ENCODE measurements around the gene LILRB1.
"Not testable (repeated sequence)": the region's sequence is repeated elsewhere in the genome, so short reads cannot be mapped to it uniquely, and the experiment has no call there.

Gene LILRB1

GRCh38 chr19:54630262-54630661, at the start of gene LILRB1:
Gene LILRB1, plus strand, starts transcription at chr19:54630484. Its CDS starts 590 bp downstream, at chr19:54631074.
- not testable (repeated sequence) for DNase-seq

- DNase-seq, result no peak
Measured at GRCh38 chr19:54586397-54586796, 43.9 kb upstream of the LILRB1 start.

- no peak for DNase-seq
Measured at GRCh38 chr19:54587026-54587425, 43.3 kb upstream of the LILRB1 start.

- not testable (repeated sequence) for DNase-seq
Measured at GRCh38 chr19:54593445-54593844, 36.8 kb upstream of the LILRB1 start, which contains the start of gene LILRA1. Gene LILRA1, plus strand, starts transcription at chr19:54593632. Its CDS starts 613 bp downstream, at chr19:54594245.

GRCh38 chr19:54593931-54594626, 36.2 kb upstream of the LILRB1 start:
- not testable (repeated sequence) for DNase-seq

GRCh38 chr19:54594737-54595136, 35.5 kb upstream of the LILRB1 start:
- DNase-seq, result no peak

GRCh38 chr19:54595680-54596436, 34.4 kb upstream of the LILRB1 start:
- not testable (repeated sequence) for DNase-seq

- no peak for DNase-seq
Measured at GRCh38 chr19:54600212-54600611, 30.1 kb upstream of the LILRB1 start.

GRCh38 chr19:54606230-54606629, 24.1 kb upstream of the LILRB1 start:
- DNase-seq, result no peak

- peak; percentile 29 for DNase-seq
Measured at GRCh38 chr19:54606891-54607784, 23.1 kb upstream of the LILRB1 start.

GRCh38 chr19:54607785-54608150, 22.5 kb upstream of the LILRB1 start:
- no peak for DNase-seq

GRCh38 chr19:54608205-54608604, 22.1 kb upstream of the LILRB1 start:
- DNase-seq, result no peak

GRCh38 chr19:54608792-54609191, 21.5 kb upstream of the LILRB1 start:
- no peak for DNase-seq

GRCh38 chr19:54609356-54609791, 20.9 kb upstream of the LILRB1 start:
- DNase-seq, result no peak

- DNase-seq, result no peak
Measured at GRCh38 chr19:54612428-54612827, 17.9 kb upstream of the LILRB1 start.

GRCh38 chr19:54614726-54615125, 15.6 kb upstream of the LILRB1 start:
- no peak for DNase-seq

- DNase-seq, result no peak
Measured at GRCh38 chr19:54616057-54616456, 14.2 kb upstream of the LILRB1 start.

- DNase-seq, result no peak
Measured at GRCh38 chr19:54616821-54617560, 13.3 kb upstream of the LILRB1 start.

- DNase-seq, result no peak
Measured at GRCh38 chr19:54620464-54620863, 9.8 kb upstream of the LILRB1 start.

- no peak for DNase-seq
Measured at GRCh38 chr19:54622431-54622830, 7.9 kb upstream of the LILRB1 start.

- DNase-seq, result not testable (repeated sequence)
Measured at GRCh38 chr19:54624234-54624633, 6.0 kb upstream of the LILRB1 start.
